ENCODE measurements around the gene TGFB1.

Gene TGFB1

DNA sequence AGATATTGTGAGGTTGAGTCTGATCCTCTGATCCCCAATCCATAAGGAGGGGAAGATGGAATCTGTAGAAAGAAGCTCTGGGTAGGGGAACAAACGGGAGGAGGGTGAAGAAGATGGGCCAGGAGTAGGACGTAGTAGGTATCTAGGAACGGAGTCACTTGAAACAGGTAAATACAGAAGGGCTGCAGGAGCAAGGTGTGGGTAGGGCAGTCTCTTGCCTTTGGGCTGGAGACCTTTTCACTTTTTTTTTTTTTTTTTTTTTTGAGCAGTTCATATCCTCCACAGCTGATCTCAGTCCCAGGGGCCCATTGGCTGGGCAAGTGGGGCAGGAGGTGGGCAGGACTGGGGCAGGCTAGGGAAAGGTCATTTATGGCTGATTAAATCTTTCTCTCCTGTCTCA is 45.4 kb upstream of the TGFB1 start:
- Histone ChIP-seq H3K9ac (peak overlapping the region; percentile 85; the same call in 1 of the 2 replicates), H3K4me2 (peak overlapping the region; percentile 83), H4K20me1 (ENCODE audit: insufficient read depth) (no peaks in the 10 kb centered on the region), H3K27me3 (ENCODE audit: insufficient read depth, low read depth) (no peaks in the 10 kb centered on the region), H3K79me2 (ENCODE audit: insufficient read depth, low read depth) (peaks cover 58% of the 10 kb centered on the region), H3K4me1 (ENCODE audit: low read depth, poor library complexity, severe bottlenecking) (peaks cover 38% of the 10 kb centered on the region), H3K4me3 (IDR thresholded peaks at IDR 0.05; ENCODE audit: insufficient read depth, low read depth, low read length) (no peak overlapping the region), H2AFZ (ENCODE audit: low read depth) (no peak overlapping the region), H3K27ac (no peak overlapping the region), H3K36me3 (ENCODE audit: insufficient read depth) (no peaks in the 10 kb centered on the region)
- TF ChIP-seq, protein P1, sequence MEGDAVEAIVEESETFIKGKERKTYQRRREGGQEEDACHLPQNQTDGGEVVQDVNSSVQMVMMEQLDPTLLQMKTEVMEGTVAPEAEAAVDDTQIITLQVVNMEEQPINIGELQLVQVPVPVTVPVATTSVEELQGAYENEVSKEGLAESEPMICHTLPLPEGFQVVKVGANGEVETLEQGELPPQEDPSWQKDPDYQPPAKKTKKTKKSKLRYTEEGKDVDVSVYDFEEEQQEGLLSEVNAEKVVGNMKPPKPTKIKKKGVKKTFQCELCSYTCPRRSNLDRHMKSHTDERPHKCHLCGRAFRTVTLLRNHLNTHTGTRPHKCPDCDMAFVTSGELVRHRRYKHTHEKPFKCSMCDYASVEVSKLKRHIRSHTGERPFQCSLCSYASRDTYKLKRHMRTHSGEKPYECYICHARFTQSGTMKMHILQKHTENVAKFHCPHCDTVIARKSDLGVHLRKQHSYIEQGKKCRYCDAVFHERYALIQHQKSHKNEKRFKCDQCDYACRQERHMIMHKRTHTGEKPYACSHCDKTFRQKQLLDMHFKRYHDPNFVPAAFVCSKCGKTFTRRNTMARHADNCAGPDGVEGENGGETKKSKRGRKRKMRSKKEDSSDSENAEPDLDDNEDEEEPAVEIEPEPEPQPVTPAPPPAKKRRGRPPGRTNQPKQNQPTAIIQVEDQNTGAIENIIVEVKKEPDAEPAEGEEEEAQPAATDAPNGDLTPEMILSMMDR (conservative IDR thresholded peaks at IDR 0.05; ENCODE audit: low read depth, low read length) = no peak

DNA sequence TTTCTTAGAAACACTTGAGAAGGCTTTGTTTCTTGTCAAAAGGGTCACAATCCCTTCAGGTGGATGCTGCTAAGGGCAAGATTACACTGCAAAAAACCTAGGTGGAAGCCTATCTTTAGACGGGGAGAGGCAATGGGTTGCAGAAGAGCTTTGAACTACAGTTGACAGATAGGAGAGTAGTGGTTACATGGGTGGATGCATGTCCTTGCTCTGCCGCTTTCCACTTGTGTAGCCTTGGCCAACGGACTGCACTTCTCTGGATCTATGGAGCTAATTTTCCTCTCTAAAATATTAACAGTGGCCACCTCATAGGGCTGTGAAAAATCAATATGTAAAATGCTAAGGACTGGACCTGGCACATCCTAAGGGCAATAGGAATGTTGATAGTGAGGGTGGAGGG is 44.9 kb upstream of the TGFB1 start:
- Histone ChIP-seq H3K27ac (peak overlapping the region; percentile 78; the same call in 1 of the 2 replicates), H3K27me3 (ENCODE audit: insufficient read depth, low read depth) (no peaks in the 10 kb centered on the region), H3K36me3 (ENCODE audit: insufficient read depth) (no peaks in the 10 kb centered on the region), H3K9ac (peak overlapping the region; percentile 85; the same call in 1 of the 2 replicates), H4K20me1 (ENCODE audit: insufficient read depth) (no peaks in the 10 kb centered on the region), H2AFZ (ENCODE audit: low read depth) (no peak overlapping the region), H3K79me2 (ENCODE audit: insufficient read depth, low read depth) (peaks cover 63% of the 10 kb centered on the region), H3K4me1 (ENCODE audit: low read depth, poor library complexity, severe bottlenecking) (peaks cover 43% of the 10 kb centered on the region), H3K4me3 (IDR thresholded peaks at IDR 0.05; ENCODE audit: insufficient read depth, low read depth, low read length) (no peak overlapping the region), H3K4me2 (peak overlapping the region; percentile 83)
- TF ChIP-seq, protein P1 (conservative IDR thresholded peaks at IDR 0.05; ENCODE audit: low read depth, low read length) = no peak

DNA sequence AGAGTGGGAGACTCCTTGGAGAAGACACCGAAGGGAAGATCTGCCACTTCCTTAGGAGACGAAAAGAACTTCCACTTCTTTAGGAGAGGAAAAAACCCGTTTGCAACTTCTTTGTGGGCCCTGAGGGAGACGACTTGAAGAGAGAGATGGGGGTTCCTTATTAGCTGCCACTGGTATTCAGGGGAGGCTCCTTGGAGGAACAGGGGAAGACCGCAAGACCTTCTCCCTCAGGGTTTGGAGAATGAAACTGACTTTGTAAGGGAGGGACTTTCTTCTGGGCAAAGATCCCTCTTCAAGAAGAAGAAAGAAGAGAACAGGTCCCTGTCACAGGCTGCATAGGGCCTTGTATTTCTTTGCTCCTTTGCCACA is 44.3 kb upstream of the TGFB1 start:
- peaks cover 69% of the 10 kb centered on the region for H3K79me2 ChIP-seq (ENCODE audit: insufficient read depth, low read depth)
- H3K9ac ChIP-seq = peak overlapping the region; percentile 85
- H4K20me1 ChIP-seq (ENCODE audit: insufficient read depth) = no peaks in the 10 kb centered on the region
- no peaks in the 10 kb centered on the region for H3K36me3 ChIP-seq (ENCODE audit: insufficient read depth)
- no peak overlapping the region for H3K4me3 ChIP-seq (IDR thresholded peaks at IDR 0.05; ENCODE audit: insufficient read depth, low read depth, low read length)
- TF ChIP-seq, protein P1 (conservative IDR thresholded peaks at IDR 0.05; ENCODE audit: low read depth, low read length) = no peak
- H2AFZ ChIP-seq (ENCODE audit: low read depth) = peak overlapping the region; percentile 50; the same call in 1 of the 2 replicates
- H3K4me1 ChIP-seq (ENCODE audit: low read depth, poor library complexity, severe bottlenecking) = peaks cover 43% of the 10 kb centered on the region
- H3K27ac ChIP-seq = peak overlapping the region; percentile 78
- H3K4me2 ChIP-seq = peak overlapping the region; percentile 83
- no peaks in the 10 kb centered on the region for H3K27me3 ChIP-seq (ENCODE audit: insufficient read depth, low read depth)

DNA sequence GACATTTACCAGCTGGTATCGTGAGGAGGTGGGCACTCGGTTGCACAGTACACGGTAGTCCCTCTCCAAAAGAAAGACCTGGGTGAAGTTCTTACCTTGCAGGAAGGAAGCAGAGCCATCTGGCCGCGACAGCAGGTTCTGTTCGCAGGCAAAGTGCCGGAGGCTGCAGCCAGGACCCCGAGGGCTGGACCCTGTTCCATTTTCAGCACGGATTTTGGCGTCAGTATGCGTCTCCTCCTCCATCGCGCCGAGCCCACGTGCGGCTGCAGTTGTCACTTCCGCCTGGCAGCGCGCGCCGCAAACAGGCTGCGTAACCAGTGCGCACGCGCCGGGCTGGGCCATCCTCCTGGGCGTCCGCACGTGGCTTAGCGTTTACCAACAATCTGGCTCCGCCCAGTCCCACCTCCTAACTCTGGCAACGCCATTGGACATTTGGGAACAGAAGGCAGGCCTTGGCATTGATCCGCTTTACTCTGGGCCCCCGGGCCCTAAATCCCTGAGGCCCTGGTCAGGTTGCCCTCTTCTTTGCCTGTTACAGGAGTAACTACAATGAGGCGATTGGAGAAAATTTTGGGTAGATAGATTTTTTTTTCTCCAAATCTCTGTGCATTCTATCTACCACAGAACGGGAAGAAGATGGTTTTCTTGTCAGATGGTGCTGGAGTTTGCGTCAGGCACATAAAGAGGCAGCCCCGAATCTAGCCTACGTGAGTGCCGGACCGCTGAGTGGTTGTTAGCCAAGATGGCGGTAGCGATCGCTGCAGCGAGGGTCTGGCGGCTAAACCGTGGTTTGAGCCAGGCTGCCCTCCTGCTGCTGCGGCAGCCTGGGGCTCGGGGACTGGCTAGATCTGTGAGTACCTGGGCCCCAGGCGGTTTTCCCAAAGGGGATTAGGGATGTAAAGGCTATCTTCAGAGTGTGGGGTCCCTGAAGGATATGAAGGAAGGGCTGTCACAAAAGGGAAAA is 43.6 kb upstream of the TGFB1 start, which contains the start of the genes BCKDHA and EXOSC5:
BCKDHA (plus strand) TSS at position 733 of the 964 bp plus-strand sequence; CDS start at position 743, 10 bp downstream.
EXOSC5 (minus strand) TSS at position 274 of the 964 bp plus-strand sequence; CDS start at position 243, 31 bp downstream.
- Histone ChIP-seq H3K27me3 (ENCODE audit: insufficient read depth, low read depth) (no peaks in the 10 kb centered on the region), H3K36me3 (ENCODE audit: insufficient read depth) (no peaks in the 10 kb centered on the region), H4K20me1 (ENCODE audit: insufficient read depth) (no peaks in the 10 kb centered on the region), H3K79me2 (ENCODE audit: insufficient read depth, low read depth) (peaks cover 70% of the 10 kb centered on the region), H3K4me2 (peak within 1 kb of the TSS; percentile 83), H3K4me1 (ENCODE audit: low read depth, poor library complexity, severe bottlenecking) (peaks cover 43% of the 10 kb centered on the region), H3K9ac (peak within 1 kb of the TSS; percentile 85), H3K4me3 (IDR thresholded peaks at IDR 0.05; ENCODE audit: insufficient read depth, low read depth, low read length) (no peak within 1 kb of the TSS), H3K27ac (peak within 1 kb of the TSS; percentile 78), H2AFZ (ENCODE audit: low read depth) (peak within 1 kb of the TSS; percentile 50; the same call in 1 of the 2 replicates)
- TF ChIP-seq, protein P1 (conservative IDR thresholded peaks at IDR 0.05; ENCODE audit: low read depth, low read length) = no peak
